ENCODE measurements around the gene CLDND1.

CLDND1 gene

DNA sequence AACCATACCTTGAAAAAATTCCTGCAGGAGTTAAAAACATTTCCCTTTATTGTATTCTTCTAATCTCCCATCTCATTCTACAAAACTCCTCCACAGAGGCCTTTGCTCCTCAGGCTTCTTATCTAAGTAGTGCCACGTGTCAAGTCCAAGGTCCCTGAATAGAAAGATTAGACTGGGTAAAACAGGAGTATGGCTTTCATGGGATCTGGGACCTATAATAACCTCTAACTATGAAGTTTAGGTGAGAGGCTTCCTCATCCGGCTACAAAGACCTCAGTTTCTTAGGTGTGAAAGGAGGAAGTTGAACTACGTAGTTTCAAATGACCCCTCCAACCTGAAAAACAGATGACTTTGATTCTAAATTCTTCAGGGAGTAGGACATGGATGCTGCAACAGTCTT, 29.1 kb upstream of the CLDND1 start:
- peak; percentile 22 for DNase-seq (ENCODE audit: low spot score)

DNA sequence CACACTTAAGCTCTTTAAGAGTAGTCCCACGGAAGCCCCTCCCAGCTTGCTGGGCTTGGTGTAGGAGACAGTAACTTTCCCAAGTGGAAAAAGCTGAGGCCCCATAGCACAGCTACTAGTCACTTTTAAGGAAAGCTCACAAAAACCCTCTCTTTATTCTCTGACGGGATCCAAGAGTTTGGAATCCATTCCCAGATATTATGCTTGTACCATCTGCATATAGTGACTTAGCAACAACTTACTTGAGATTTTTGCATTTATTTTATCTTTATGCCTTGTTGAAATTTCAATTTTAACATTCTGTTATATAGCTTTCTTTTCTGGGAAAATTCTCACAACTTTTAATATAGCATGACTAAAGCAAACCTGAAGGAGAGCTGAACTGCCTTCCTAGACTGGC, 28.5 kb upstream of the CLDND1 start:
- no peak for DNase-seq (ENCODE audit: low spot score)

- no peak for DNase-seq (ENCODE audit: low spot score)
These were observed 28.1 kb upstream of the CLDND1 start for GRCh38 chr3:98550833-98551232.

DNA sequence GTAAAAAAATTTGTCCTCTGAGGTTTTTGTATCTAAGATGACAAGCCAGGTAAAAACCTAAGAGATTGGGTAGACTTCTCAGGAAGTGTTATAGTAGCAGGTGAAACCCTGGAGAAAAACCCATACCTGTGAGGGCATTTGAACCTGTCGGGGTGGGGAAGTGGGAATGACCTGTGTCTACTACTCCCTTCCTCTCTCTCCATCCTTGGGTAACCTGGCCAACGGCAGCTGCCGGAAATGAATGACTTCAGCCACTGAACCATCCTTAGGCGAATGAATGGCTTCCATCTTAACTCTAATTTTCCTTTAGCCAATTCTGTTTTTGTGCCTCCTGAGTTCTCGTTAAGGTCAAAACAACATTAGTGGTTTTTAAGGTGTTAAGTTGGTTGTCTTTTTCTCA, 25.8 kb upstream of the CLDND1 start:
- DNase-seq (ENCODE audit: low spot score): no peak

DNA sequence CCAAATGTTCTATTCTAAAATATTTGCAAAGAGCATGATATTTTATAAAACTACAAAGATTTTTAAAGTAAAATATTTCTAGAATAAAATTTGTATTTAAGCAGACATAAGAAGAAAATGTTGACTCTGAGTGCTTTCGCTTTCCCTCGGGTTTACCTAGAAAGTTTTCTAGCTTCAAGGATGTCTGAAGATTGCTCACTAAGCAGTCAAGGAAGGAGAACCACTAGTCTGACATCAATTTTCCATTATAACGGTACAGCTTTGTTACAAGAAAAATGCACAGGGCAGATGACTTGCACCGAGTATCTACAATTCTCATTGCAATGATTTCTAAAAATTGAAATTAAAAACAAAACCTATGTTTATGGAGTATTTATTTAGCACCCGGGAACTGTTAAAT, 23.2 kb upstream of the CLDND1 start:
- no peak for DNase-seq (ENCODE audit: low spot score)

- no peak for DNase-seq (ENCODE audit: low spot score)
These were observed 19.9 kb upstream of the CLDND1 start for GRCh38 chr3:98542623-98543022.

GRCh38 chr3:98541695-98542094, 19.0 kb upstream of the CLDND1 start:
- DNase-seq (ENCODE audit: low spot score): no peak

DNA sequence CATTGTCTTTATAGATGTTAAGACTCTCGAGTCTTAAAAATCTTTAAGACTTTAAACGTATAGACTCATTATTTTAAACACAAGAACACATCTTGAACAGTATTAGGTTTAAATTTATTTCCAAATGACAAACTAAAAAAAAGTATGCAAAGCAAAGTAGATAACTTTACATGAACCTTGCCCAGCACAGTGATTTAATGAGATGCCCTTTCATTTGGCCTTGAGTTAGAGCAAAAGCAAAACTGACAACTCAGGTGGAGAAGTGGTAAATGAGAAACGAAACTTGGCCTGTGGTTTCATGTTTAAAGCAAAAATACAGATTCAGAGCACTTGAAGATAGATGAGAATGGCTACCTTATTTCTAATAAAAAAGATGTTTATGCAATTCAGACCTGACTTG, 17.6 kb upstream of the CLDND1 start:
- DNase-seq (ENCODE audit: low spot score): no peak

- DNase-seq (ENCODE audit: low spot score): no peak
These were observed 13.8 kb upstream of the CLDND1 start for GRCh38 chr3:98536456-98537017.

DNA sequence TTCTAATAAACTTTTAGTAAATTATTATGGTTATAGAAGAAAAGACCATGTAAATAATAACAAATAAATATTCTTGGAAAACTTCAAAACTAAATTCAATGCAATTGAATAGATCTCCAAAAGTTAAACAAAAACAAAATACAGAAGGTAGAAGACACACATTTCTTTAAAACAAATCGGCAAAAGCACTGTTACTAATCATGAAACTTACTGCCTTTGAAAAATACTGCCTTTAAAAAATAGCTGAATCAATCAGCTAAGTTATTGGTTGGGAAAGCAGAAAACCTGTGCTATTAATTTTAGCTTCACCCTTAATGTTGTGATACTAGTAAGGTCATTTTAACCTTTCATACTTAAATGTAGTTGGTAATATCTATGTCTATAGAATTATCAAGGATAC, 12.0 kb upstream of the CLDND1 start:
- DNase-seq (ENCODE audit: low spot score): no peak

DNA sequence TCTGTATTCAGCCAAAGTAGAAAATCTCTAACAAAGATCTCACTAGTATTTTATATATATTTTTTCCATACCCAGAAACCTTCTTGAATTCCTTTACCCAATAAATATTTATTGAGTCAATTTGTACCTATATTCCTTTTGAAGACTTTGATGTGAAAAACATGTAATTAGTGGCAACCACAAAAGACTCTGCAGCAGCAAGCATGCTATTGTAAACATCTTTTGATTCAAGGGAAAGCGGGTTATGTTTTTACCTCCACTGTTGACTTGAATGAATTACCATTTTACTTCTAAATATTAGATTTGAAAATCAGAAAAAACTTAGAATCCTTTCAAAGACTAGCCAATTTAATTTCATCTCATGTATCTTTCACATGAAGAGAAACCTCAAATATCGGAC, 11.5 kb upstream of the CLDND1 start:
- DNase-seq (ENCODE audit: low spot score): no peak

DNA sequence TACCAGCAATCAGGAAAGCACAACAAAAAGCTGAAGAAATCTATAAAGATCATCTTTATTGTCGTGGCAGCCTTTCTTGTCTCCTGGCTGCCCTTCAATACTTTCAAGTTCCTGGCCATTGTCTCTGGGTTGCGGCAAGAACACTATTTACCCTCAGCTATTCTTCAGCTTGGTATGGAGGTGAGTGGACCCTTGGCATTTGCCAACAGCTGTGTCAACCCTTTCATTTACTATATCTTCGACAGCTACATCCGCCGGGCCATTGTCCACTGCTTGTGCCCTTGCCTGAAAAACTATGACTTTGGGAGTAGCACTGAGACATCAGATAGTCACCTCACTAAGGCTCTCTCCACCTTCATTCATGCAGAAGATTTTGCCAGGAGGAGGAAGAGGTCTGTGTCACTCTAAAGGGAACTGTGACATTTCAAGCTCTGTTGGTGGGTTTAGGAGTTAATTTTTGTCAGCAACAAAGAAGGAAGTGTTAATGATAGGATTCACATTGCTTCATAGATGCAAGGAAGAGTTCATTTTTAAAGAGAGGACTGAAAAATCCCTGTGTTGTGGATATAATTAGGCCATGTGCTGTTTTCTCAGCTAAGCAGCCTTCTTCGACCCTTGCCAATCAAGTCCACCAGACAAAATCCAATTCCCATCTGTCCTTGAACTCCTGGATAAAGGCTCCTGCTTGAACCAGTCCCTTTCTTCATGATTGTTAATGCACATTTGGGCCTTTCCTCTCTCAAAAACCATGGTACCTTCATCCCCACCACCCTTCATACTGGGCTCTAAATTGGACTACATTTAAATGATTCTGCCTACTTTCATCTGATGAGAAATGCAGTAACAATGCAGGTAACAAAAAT, 10.2 kb upstream of the CLDND1 start:
- no peak for DNase-seq (ENCODE audit: low spot score)

- no peak for DNase-seq (ENCODE audit: low spot score)
These were observed 9.6 kb upstream of the CLDND1 start for GRCh38 chr3:98532275-98532637.

DNA sequence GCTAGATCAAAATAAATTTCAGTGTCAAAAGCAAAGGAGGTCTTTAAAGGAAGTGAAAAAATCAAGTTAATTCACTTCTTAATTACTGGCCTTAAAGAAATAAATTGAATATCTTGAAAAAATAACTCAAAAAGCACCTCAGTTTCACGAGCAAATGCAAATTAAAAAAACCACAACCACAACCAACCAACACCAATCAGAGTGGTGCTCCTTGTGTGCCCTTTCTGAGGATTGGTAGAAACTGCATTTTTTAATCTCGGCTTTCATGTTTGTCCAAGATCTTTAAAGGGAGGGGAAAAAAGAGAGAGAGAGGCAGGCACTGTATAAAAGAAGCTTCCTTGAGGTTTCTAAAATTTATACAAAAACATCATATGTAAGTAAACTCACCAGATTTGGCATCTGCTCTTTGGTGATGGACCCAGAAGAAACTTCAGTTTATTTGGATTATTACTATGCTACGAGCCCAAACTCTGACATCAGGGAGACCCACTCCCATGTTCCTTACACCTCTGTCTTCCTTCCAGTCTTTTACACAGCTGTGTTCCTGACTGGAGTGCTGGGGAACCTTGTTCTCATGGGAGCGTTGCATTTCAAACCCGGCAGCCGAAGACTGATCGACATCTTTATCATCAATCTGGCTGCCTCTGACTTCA, 9.0 kb upstream of the CLDND1 start, which contains the start of gene GPR15:
Gene GPR15 (plus strand): TSS at position 357 of the 653 bp plus-strand sequence. CDS start 56 bp downstream, at position 413.
- no peak for DNase-seq (ENCODE audit: low spot score)

DNA sequence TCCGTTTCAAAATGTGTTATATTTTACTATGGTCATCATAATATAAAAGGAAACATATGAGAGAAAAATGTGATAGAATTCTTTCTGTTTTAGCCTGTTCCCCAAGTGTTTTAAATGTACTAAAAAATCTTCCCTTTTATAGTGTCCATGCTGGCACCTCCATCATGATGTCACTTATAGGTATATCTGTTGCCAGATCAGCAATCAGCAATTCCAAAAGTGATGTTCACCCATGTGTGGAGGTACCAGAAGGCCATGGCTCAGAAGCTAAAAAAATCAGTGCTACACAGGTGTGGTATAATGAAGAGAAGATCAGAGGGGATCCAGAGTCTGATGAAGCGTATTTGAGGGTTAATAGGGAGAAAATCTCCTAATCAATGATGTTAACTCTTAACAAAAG, 8.0 kb upstream of the CLDND1 start:
- DNase-seq (ENCODE audit: low spot score): no peak

DNA sequence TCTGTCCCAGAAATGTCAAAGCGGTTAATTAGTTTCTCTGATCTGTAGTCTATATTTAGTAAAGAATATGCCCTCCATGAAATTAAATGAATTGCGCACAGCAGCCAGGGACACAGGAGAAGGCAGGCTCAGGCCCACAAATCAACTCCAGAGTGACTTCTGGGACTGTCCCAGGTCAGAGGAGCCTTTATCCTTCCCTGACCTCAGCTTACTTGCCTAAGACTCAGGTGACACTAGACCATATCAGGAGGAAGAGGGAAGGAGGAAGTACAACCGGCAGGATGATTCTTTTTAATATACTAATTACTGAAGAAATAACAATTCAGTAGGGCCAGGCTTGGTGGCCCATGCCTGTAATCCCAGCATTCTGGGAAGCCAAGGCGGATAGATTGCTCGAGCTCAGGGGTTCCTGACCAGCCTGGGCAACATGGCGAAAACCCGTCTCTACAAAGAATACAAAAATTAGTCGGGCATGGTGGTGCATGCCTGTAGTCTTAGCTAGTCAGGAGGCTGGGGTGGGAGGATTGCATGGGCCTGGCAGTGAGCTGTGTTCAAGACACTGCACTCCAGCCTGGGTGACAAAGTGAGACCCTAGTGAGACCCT, 7.3 kb upstream of the CLDND1 start:
- DNase-seq (ENCODE audit: low spot score): no peak

DNA sequence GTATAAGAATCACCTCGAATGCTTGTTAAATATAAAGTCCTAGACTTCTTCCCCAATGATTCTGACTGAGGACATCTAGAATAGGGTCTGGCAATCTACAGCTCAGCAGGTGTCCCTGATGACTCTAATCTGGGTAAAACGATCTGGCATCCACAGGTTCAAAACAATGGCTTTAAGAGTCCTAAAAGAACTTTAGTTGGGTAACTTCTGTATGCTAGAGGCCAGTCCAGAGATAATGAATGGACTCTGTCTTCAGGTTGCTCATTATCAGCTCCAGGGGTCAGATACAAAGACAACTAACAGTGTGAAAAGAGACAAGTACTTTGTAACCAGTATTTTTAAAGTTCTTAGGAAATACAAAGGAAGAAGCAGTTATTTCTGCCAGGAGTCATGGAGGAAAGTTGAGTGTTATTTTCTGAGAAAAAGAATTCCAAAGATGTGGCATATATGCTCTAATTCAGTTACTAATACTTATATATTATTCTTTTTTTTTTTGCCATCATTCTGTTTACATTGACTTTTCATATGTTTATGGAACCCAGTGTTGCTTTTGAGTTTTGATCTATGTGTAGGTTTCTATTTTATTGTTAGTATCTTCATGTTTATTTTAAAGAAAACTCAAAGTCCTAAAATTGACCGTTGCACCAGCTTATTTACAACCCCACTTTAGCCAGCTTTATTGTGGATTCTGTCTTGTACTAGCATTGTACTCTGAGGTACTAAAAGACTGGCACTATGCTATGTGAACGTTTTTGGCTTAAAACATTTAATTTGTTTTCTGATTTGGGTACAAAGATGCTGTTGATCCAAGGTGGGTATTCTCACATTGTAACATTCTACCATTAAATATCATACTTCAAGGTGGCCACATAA, 6.0 kb upstream of the CLDND1 start:
- no peak for DNase-seq (ENCODE audit: low spot score)

DNA sequence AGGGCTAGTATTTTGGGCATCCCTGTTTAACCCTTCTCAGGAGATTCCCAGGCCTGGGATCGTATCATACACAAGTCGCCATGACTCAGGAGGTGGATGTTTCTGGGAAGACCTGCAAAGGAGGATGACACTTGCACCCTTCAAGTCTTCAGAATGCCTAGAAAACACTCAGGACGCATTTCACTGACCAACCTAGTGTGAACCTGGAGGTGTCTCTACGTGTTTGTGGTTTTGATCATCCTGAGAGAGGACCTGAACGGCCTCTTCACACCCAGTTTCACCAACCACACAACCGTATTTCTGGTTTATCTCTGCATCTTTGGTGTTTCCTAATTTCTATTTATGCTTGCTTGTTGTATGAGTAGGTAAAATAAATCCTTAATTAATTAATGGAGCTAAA, 2.8 kb upstream of the CLDND1 start:
- DNase-seq (ENCODE audit: low spot score): no peak

DNA sequence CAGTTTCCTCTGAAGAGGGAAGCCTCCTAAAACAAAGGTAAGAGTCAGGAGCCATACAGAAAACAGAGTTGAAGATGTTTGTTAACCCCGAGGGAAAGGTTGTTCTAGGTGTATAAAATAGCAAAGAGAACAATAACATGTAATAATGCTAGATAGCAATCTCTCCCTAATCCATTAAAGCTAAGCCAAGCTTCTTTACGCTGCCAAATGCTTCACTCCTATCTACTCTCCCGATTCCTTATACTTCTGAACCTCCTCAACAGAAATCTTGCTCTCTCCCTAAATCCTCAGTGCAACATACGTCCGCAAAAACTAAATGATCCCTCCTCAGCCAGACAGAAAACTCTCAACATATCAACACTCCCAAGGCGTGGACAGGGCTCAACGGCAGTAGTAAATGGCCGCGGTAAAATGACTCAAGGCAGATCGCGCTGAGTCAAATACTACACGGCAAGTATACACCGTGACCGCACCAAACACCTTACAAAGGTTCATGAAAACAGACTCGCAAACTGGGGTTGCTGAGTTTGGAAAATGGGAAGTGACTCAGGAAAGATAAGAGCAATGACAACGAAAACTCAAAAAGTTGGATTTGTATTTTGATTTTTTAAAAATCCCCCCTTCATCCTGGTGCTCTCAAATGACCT, 682 bp downstream of the CLDND1 start:
- DNase-seq (ENCODE audit: low spot score): peak; percentile 81

GRCh38 chr3:98519351-98519750, 3.4 kb downstream of the CLDND1 start:
- no peak for DNase-seq (ENCODE audit: low spot score)

DNA sequence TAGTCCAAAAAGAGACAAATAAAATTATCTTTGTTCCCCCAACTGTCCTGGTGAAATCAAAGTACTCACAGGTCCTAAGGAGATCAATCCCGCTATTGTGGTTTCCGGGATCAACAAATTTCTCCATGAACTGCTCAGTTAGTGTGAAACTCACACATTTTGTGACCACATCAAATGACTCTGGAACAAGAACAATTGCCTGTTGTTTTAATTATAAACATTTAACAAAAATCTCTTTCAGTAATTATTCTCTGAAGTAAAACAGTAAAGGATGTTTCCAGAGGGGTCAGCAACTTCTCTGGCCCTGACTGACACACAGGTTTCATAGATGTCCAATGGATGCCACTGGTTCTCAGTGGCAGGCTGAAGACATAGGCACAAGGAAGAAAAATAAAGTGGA, 3.9 kb downstream of the CLDND1 start:
- DNase-seq (ENCODE audit: low spot score): no peak
